HFF-Myc (cell line): ENCODE results near the gene IFIT1.
A peak's percentile ranks its signal among the peaks of the same experiment; 100 is the strongest.
"Not testable (repeated sequence)": the region's sequence is repeated elsewhere in the genome, so short reads cannot be mapped to it uniquely, and the experiment has no call there.

Experiments
- DNase-seq: peaks from one replicate; pipeline ENCODE4 v3.0.0-alpha.2; 2011; ENCODE audit warnings: low read depth; ENCODE audit errors: extremely low read depth
- H3K4me3 ChIP-seq: replicated peaks from 2 replicates; pipeline ENCODE4 v1.5.1; 2011; ENCODE audit warnings: low read depth, mild to moderate bottlenecking, control low read depth, low read length
- CTCF ChIP-seq: IDR thresholded peaks from 2 replicates; pipeline ENCODE4 v1.5.1; 2012; ENCODE audit warnings: mild to moderate bottlenecking, low read depth, low read length, control low read depth; ENCODE audit errors: missing control alignments

IFIT1 gene

GRCh38 chr10:89399956-89400355 is 7.5 kb downstream of the IFIT1 start:
- TF ChIP-seq CTCF, result no peak
- DNase-seq, result no peak
- no peak overlapping the region for H3K4me3 ChIP-seq

GRCh38 chr10:89403043-89403442 is 10.6 kb downstream of the IFIT1 start:
- no peak overlapping the region for H3K4me3 ChIP-seq
- no peak for TF ChIP-seq CTCF

GRCh38 chr10:89404104-89405047 is 12.0 kb downstream of the IFIT1 start:
- H3K4me3 ChIP-seq, result no peak overlapping the region
- no peak for TF ChIP-seq CTCF
- no peak for DNase-seq

More at GRCh38 chr10:89403043-89403442, 10.6 kb downstream of the IFIT1 start:
- DNase-seq, result no peak

- not testable (repeated sequence) for DNase-seq, H3K4me3 ChIP-seq
Measured at GRCh38 chr10:89406178-89406577, 13.8 kb downstream of the IFIT1 start.

- not testable (repeated sequence) for H3K4me3 ChIP-seq, DNase-seq
Measured at GRCh38 chr10:89407792-89408191, 15.4 kb downstream of the IFIT1 start.

GRCh38 chr10:89409282-89409681 is 16.9 kb downstream of the IFIT1 start:
- not testable (repeated sequence) for H3K4me3 ChIP-seq, DNase-seq

GRCh38 chr10:89410551-89410950 is 18.1 kb downstream of the IFIT1 start:
- not testable (repeated sequence) for DNase-seq, H3K4me3 ChIP-seq

- not testable (repeated sequence) for DNase-seq, H3K4me3 ChIP-seq
Measured at GRCh38 chr10:89411135-89411534, 18.7 kb downstream of the IFIT1 start.

- not testable (repeated sequence) for H3K4me3 ChIP-seq, DNase-seq
Measured at GRCh38 chr10:89412276-89412675, 19.9 kb downstream of the IFIT1 start.

- H3K4me3 ChIP-seq, result peak overlapping the region; percentile 79; the same call in 1 of the 2 replicates
- no peak for DNase-seq
- no peak for TF ChIP-seq CTCF
Measured at GRCh38 chr10:89413398-89413912, 21.0 kb downstream of the IFIT1 start.
